ENCODE measurements around the gene PDE6B. TPM values are rescaled to one million over a fixed set of nuclear protein-coding genes. Genes with fewer than 3 reads are reported as not detected.

PDE6B gene
- total and polyA plus RNA-seq, 10 donors = 4.4 to 19.8 (median 11.8) TPM

GRCh38 chr4:682490-683172 is 57.3 kb downstream of the PDE6B start:
- 85 to 96% (median 89%) methylated on average over 17 to 23 of the region's 23 CpGs for WGBS, 5 donors
- H3K4me3 ChIP-seq = no peak overlapping the region
- H3K9me3 ChIP-seq = no peaks in the 10 kb centered on the region
- TF ChIP-seq CTCF (IDR thresholded peaks at IDR 0.05 in 8 of 11, conservative IDR thresholded peaks at IDR 0.05 in 3 of 11) (no peak), POLR2AphosphoS5 (IDR thresholded peaks at IDR 0.05) (peak in 2 of 3 donors; percentile 6 to 11)
- peaks cover 0 to 9% (median 0%) of the 10 kb centered on the region in 6 donors for H3K36me3 ChIP-seq
- intact Hi-C loops (cut with DNase I; ENCODE audit: low total_unique reads) = no loop called here
- peak; percentile 77 for DNase-seq
- no peaks in the 10 kb centered on the region for H3K27me3 ChIP-seq (replicated peaks in 1 of 7)
- peak overlapping the region in 1 of 8 donors; percentile 18 for H3K27ac ChIP-seq
- peaks cover 6 to 64% (median 52%) of the 10 kb centered on the region in 6 donors for H3K4me1 ChIP-seq

GRCh38 chr4:683247-683897 is 58.0 kb downstream of the PDE6B start:
- Histone ChIP-seq H3K9me3 (no peaks in the 10 kb centered on the region), H3K27ac (peak overlapping the region in 3 of 8 donors; percentile 40 to 52 (median 43)), H3K36me3 (peaks cover 0 to 9% (median 0%) of the 10 kb centered on the region in 6 donors), H3K27me3 (replicated peaks in 1 of 7) (peaks cover 0 to 5% (median 0%) of the 10 kb centered on the region in 7 donors), H3K4me1 (peaks cover 6 to 72% (median 58%) of the 10 kb centered on the region in 6 donors), H3K4me3 (no peak overlapping the region)
- intact Hi-C loops (cut with DNase I; ENCODE audit: low total_unique reads) = no loop called here
- DNase-seq = peak; percentile 73
- peak in 1 of 3 donors; percentile 30 for TF ChIP-seq POLR2AphosphoS5 (IDR thresholded peaks at IDR 0.05)
- no peak for TF ChIP-seq CTCF (IDR thresholded peaks at IDR 0.05 in 8 of 11, conservative IDR thresholded peaks at IDR 0.05 in 3 of 11)
- TF ChIP-seq POLR2A (IDR thresholded peaks at IDR 0.05) = no peak
- WGBS, 5 donors = 57 to 75% (median 72%) methylated on average over 17 to 25 of the region's 25 CpGs

- H3K27ac ChIP-seq = peak overlapping the region in 3 of 8 donors; percentile 40 to 52 (median 43)
- peak; percentile 86 for DNase-seq
- H3K9me3 ChIP-seq = no peaks in the 10 kb centered on the region
- peaks cover 6 to 79% (median 64%) of the 10 kb centered on the region in 6 donors for H3K4me1 ChIP-seq
- H3K36me3 ChIP-seq = peaks cover 0 to 9% (median 0%) of the 10 kb centered on the region in 6 donors
- WGBS, 5 donors = 49 to 78% (median 55%) methylated on average over 4 to 19 of the region's 19 CpGs
- TF ChIP-seq POLR2A (IDR thresholded peaks at IDR 0.05) (no peak), CTCF (IDR thresholded peaks at IDR 0.05 in 8 of 11, conservative IDR thresholded peaks at IDR 0.05 in 3 of 11) (peak in 10 of 11 experiments; percentile 24 to 83 (median 64)), POLR2AphosphoS5 (IDR thresholded peaks at IDR 0.05) (peak in 2 of 3 donors; percentile 40 to 66)
- peaks cover 0 to 12% (median 0%) of the 10 kb centered on the region in 7 donors for H3K27me3 ChIP-seq (replicated peaks in 1 of 7)
- H3K4me3 ChIP-seq = no peak overlapping the region
- intact Hi-C loops (cut with DNase I; ENCODE audit: low total_unique reads) = no loop called here
Measured at GRCh38 chr4:683982-684622, 58.7 kb downstream of the PDE6B start.
